BE2C (cell line): ENCODE results near the gene TMEM233.

Experiments used
- DNase-seq: peaks from one replicate; pipeline ENCODE4 v3.0.0-alpha.2; 2020
- H3K27me3 ChIP-seq: fragments of 250-450 bp; sonication (Bioruptor Pico); 2 replicates; pipeline ENCODE4 v1.5.1; 2020; ENCODE audit warnings: mild to moderate bottlenecking
- H3K36me3 ChIP-seq: fragments of 250-450 bp; sonication (Bioruptor Pico); 2 replicates; pipeline ENCODE4 v1.5.1; 2020; ENCODE audit warnings: mild to moderate bottlenecking
- H3K4me1 ChIP-seq: fragments of 250-450 bp; sonication (Bioruptor Pico); 2 replicates; pipeline ENCODE4 v1.5.1; 2020
- H3K4me3 ChIP-seq: 2 replicates; pipeline ENCODE4 v1.5.1; 2011; ENCODE audit warnings: low read depth, low read length
- H3K9me3 ChIP-seq: fragments of 250-450 bp; sonication (Bioruptor Pico); 2 replicates; pipeline ENCODE4 v1.5.1; 2020
- TF ChIP-seq, protein P1 (sequence below): IDR thresholded peaks from 2 replicates; pipeline ENCODE4 v1.5.1; 2012; ENCODE audit warnings: mild to moderate bottlenecking, low read depth, low read length

The TMEM233 gene

DNA sequence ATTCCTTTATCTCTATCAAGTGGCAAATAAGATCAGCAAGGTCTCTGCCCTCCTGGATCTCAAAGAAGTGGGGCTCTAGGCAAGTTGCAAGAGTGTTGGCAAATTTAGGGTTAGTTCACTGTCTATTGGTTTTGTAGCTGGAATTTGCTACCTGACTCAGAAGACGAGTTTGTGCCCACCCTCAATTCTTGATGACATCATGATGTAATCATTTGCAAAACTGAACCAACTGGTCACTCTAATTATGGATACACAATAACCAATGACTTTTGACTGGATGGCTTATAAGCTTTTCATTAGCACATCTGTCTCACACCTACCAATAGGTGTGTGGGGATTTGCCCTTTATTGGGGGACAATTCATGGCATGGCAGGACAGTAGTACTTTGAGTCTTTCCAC is 4.6 kb downstream of the TMEM233 start:
- no peaks in the 10 kb centered on the region for H3K9me3 ChIP-seq
- TF ChIP-seq, protein P1, sequence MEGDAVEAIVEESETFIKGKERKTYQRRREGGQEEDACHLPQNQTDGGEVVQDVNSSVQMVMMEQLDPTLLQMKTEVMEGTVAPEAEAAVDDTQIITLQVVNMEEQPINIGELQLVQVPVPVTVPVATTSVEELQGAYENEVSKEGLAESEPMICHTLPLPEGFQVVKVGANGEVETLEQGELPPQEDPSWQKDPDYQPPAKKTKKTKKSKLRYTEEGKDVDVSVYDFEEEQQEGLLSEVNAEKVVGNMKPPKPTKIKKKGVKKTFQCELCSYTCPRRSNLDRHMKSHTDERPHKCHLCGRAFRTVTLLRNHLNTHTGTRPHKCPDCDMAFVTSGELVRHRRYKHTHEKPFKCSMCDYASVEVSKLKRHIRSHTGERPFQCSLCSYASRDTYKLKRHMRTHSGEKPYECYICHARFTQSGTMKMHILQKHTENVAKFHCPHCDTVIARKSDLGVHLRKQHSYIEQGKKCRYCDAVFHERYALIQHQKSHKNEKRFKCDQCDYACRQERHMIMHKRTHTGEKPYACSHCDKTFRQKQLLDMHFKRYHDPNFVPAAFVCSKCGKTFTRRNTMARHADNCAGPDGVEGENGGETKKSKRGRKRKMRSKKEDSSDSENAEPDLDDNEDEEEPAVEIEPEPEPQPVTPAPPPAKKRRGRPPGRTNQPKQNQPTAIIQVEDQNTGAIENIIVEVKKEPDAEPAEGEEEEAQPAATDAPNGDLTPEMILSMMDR = no peak

GRCh38 chr12:119601877-119602733 is 8.5 kb downstream of the TMEM233 start:
- no peak for DNase-seq
- TF ChIP-seq, protein P1 = no peak
- Histone ChIP-seq H3K36me3 (no peaks in the 10 kb centered on the region), H3K27me3 (peaks cover 25% of the 10 kb centered on the region), H3K4me1 (no peaks in the 10 kb centered on the region), H3K9me3 (no peaks in the 10 kb centered on the region), H3K4me3 (no peak overlapping the region)

More for the DNA sequence above, 4.6 kb downstream of the TMEM233 start:
- peaks cover 37% of the 10 kb centered on the region for H3K27me3 ChIP-seq
- no peak overlapping the region for H3K4me3 ChIP-seq
- no peaks in the 10 kb centered on the region for H3K36me3 ChIP-seq
- H3K4me1 ChIP-seq = no peaks in the 10 kb centered on the region
- DNase-seq = no peak

GRCh38 chr12:119602734-119603094 is 9.1 kb downstream of the TMEM233 start:
- H3K4me1 ChIP-seq = no peaks in the 10 kb centered on the region
- no peak overlapping the region for H3K4me3 ChIP-seq
- no peaks in the 10 kb centered on the region for H3K36me3 ChIP-seq
- no peaks in the 10 kb centered on the region for H3K9me3 ChIP-seq
- TF ChIP-seq, protein P1 = no peak
- DNase-seq = no peak
- peaks cover 27% of the 10 kb centered on the region for H3K27me3 ChIP-seq

- H3K36me3 ChIP-seq = no peaks in the 10 kb centered on the region
- peaks cover 33% of the 10 kb centered on the region for H3K27me3 ChIP-seq
- DNase-seq = no peak
- no peak overlapping the region for H3K4me3 ChIP-seq
- TF ChIP-seq, protein P1 = no peak
- no peaks in the 10 kb centered on the region for H3K4me1 ChIP-seq
- no peaks in the 10 kb centered on the region for H3K9me3 ChIP-seq
Measured at GRCh38 chr12:119603767-119604166, 10.2 kb downstream of the TMEM233 start.

DNA sequence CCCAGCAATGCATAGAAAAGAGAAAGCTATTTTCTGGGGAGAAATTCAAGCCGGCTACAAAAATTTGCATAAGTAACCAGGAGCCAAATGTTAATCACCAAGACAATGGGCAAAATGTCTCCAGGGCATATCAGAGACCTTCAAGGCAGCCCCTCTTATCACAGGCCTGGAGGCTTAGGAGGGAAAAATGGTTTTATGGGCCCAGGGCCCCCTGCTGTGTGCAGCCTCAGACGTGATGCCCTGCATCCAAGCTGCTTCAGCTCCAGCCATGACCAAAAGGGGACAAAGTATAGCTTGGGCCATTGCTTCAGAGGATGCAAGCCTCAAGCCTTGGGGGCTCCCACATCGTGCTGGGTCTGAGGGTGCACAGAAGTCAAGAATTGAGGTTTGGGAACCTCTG is 15.8 kb downstream of the TMEM233 start:
- Histone ChIP-seq H3K4me1 (no peaks in the 10 kb centered on the region), H3K36me3 (no peaks in the 10 kb centered on the region), H3K9me3 (no peaks in the 10 kb centered on the region), H3K4me3 (no peak overlapping the region), H3K27me3 (peaks cover 25% of the 10 kb centered on the region)
- no peak for DNase-seq
- TF ChIP-seq, protein P1 = no peak

DNA sequence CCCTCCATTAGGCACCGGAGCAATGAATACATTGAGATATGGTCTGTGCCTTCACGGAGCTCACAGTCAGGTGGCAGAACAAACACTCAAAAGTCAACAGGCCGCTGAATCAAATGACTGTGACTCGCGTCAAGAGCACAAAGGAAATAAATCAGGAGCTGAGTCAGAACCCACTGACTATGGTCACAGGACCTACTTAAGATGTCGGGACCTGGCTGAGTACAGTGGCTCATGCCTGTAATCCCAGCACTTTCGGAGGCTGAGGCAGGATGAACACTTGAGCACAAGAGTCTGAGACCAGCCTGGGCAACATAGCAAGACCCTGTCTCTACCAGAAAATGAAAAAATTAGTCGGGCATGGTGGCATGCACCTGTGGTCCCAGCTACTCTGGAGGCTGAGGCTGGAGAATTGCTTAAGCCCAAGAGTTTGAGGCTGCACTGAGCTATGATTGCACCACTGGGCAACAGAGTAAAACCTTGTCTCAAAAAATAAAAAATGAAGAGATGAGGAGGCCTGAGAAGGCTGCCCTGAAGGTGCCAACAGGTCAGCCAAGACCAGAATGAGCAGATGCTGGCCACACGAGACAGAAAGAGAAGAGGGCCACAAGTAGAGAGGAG is 19.9 kb downstream of the TMEM233 start:
- Histone ChIP-seq H3K4me3 (no peak overlapping the region), H3K27me3 (peaks cover 6% of the 10 kb centered on the region; the same call in 1 of the 2 replicates), H3K4me1 (no peaks in the 10 kb centered on the region), H3K9me3 (no peaks in the 10 kb centered on the region), H3K36me3 (no peaks in the 10 kb centered on the region)
- no peak for DNase-seq
- TF ChIP-seq, protein P1 = no peak
